GM23248 (cell line): Measurements from ENCODE around the gene MRPL36. TPM values are rescaled to one million over a fixed set of nuclear protein-coding genes. Genes with fewer than 3 reads are reported as not detected.

ENCODE experiments used
- DNase-seq: peaks from one replicate; pipeline ENCODE4 v3.0.0-alpha.2; 2015
- H2AFZ ChIP-seq: fragments of 200-600 bp; sonication (generic); 2 replicates; pipeline ENCODE4 v1.6.1; 2016; ENCODE audit warnings: antibody characterized with exemption
- H3F3A ChIP-seq: fragments of 200-600 bp; sonication (generic); 2 replicates; pipeline ENCODE4 v1.6.1; 2016; ENCODE audit warnings: mild to moderate bottlenecking, antibody characterized with exemption, mixed run types; ENCODE audit not compliant: insufficient read depth
- H3K27ac ChIP-seq: fragments of 200-600 bp; sonication (generic); 2 replicates; pipeline ENCODE4 v1.5.1; 2016; ENCODE audit warnings: mild to moderate bottlenecking
- H3K27me3 ChIP-seq: fragments of 200-600 bp; sonication (generic); replicated peaks from 2 replicates; pipeline ENCODE4 v1.6.1; 2016; ENCODE audit warnings: mild to moderate bottlenecking; ENCODE audit not compliant: insufficient read depth
- H3K36me3 ChIP-seq: fragments of 200-600 bp; sonication (generic); 2 replicates; pipeline ENCODE4 v1.6.1; 2016; ENCODE audit warnings: low read depth, mild to moderate bottlenecking
- H3K4me1 ChIP-seq: fragments of 200-600 bp; sonication (generic); 2 replicates; pipeline ENCODE4 v1.6.1; 2016; ENCODE audit warnings: mild to moderate bottlenecking; ENCODE audit not compliant: insufficient read depth
- H3K4me2 ChIP-seq: fragments of 200-600 bp; sonication (generic); one replicate; pipeline ENCODE4 v1.6.1; 2016; ENCODE audit warnings: mild to moderate bottlenecking; ENCODE audit not compliant: unreplicated experiment
- H3K4me3 ChIP-seq: fragments of 200-600 bp; sonication (generic); 2 replicates; pipeline ENCODE4 v1.5.1; 2016; ENCODE audit warnings: mild to moderate bottlenecking
- H3K79me2 ChIP-seq: fragments of 200-600 bp; sonication (generic); 2 replicates; pipeline ENCODE4 v1.6.1; 2016; ENCODE audit warnings: mild to moderate bottlenecking; ENCODE audit not compliant: insufficient read depth
- H3K9ac ChIP-seq: fragments of 200-600 bp; sonication (generic); 2 replicates; pipeline ENCODE4 v1.6.1; 2016; ENCODE audit warnings: mild to moderate bottlenecking
- H3K9me2 ChIP-seq: fragments of 200-600 bp; sonication (generic); 2 replicates; pipeline ENCODE4 v1.6.1; 2016; ENCODE audit warnings: mixed run types, mild to moderate bottlenecking, moderate library complexity; ENCODE audit not compliant: insufficient read depth
- H3K9me3 ChIP-seq: fragments of 200-600 bp; sonication (generic); one replicate; pipeline ENCODE4 v1.6.1; 2017; ENCODE audit warnings: low read depth
- H4K20me1 ChIP-seq: fragments of 200-600 bp; sonication (generic); 2 replicates; pipeline ENCODE4 v1.6.0; 2016; ENCODE audit not compliant: insufficient read depth
- EZH2 ChIP-seq: fragments of 200-600 bp; sonication (generic); IDR thresholded peaks from 2 replicates; pipeline ENCODE4 v1.6.1; 2018; ENCODE audit warnings: antibody characterized with exemption, mild to moderate bottlenecking; ENCODE audit not compliant: insufficient read depth, poor library complexity, severe bottlenecking
- EZH2phosphoT487 ChIP-seq: fragments of 200-600 bp; sonication (generic); IDR thresholded peaks from 2 replicates; pipeline ENCODE4 v1.6.1; 2018; ENCODE audit warnings: antibody characterized with exemption, moderate library complexity, mild to moderate bottlenecking, low read depth; ENCODE audit not compliant: insufficient read depth
- WGBS, 2 experiments: methylation state at CpG; one replicate each; pipeline ENCODE4 v1.1.6; 2015 to 2017; ENCODE audit warnings: low lambda C conversion rate in 2 of 2, low coverage in 1 of 2; ENCODE audit errors: missing lambda C conversion rate in 2 of 2; 5-methylcytosine and 5-hydroxymethylcytosine counted together
- in situ Hi-C: fragments of 300-500 bp; cut with MboI; formaldehyde crosslinking; loops from 2 replicates; pipeline ENCODE4 v1.15.0; 2020
- polyA plus RNA-seq: library from polyadenylated mRNA; unstranded; fragments of >200 nt; fragmentation: Nextera tagmentation; extraction: Ambion mirVana; gene quantifications from 2 replicates; pipeline ENCODE4 v1.2.1, GENCODE V29; 2016
- total RNA-seq: library from RNA; depleted of rRNA; stranded (reverse); fragments of >200 nt; shearing (Covaris generic); gene quantifications from 2 replicates; pipeline ENCODE4 v1.2.3, GENCODE V29; 2014

Gene MRPL36
- total and polyA plus RNA-seq, 2 experiments from 2014 or later = 30.9 to 140 TPM

DNA sequence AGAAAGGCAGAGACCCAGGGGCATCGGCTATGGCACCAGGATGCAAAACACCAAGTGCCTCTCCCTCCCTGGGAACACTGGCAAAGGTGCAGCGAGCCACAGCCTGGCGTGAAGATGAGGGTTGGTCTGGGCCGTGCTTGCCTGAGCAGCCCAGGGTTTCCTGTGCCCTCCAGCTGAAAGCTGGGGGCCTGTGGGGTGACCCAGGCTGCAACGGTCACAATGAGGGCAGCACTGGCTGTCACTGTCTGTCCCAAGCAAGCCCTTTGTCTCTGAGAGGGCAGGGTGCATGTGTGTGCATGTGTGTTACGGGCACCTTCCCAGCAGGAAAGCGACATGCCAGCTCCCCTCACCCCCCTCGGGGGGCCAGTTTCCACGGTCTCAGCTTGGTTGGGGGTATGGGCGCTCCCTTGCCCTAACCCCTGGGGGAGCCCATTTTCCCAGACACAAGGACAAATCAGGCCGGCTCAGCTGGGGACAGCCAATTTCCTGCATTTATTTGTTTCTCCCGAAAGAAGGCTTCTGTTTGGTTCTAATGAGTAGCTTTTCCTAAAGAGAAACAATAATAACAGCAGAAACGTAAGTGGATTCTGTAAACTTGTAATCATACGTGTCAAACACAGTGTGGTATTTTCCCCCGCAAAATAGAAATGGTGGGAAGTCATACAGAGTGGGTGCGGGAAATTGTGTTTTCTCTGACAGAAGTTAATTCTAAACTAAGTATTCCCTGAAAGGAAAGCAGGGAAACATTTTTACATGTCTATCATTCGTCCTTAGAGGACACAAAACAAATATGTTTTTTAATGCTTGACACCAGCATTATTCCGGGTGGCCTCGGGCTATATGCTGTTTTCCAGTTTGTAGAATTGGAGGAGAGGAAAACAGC lies 21.3 kb downstream of the MRPL36 start:
- no peak overlapping the region for H2AFZ ChIP-seq
- WGBS, 2 experiments = 64 to 69% methylated on average over 19 of the region's 19 CpGs
- H3K36me3 ChIP-seq = no peaks in the 10 kb centered on the region
- H3K9me2 ChIP-seq = no peaks in the 10 kb centered on the region
- DNase-seq = no peak
- no peak overlapping the region for H3K4me2 ChIP-seq
- H3K4me3 ChIP-seq = no peak overlapping the region
- H3K4me1 ChIP-seq = no peaks in the 10 kb centered on the region
- no peak for TF ChIP-seq EZH2phosphoT487
- TF ChIP-seq EZH2 = no peak
- H4K20me1 ChIP-seq = no peaks in the 10 kb centered on the region
- H3K79me2 ChIP-seq = no peaks in the 10 kb centered on the region
- no peaks in the 10 kb centered on the region for H3F3A ChIP-seq
- H3K27me3 ChIP-seq = peaks cover 9% of the 10 kb centered on the region; the same call in 1 of the 2 replicates
- H3K27ac ChIP-seq = no peak overlapping the region
- H3K9me3 ChIP-seq = no peaks in the 10 kb centered on the region
- in situ Hi-C loops = no loop called here
- no peak overlapping the region for H3K9ac ChIP-seq

DNA sequence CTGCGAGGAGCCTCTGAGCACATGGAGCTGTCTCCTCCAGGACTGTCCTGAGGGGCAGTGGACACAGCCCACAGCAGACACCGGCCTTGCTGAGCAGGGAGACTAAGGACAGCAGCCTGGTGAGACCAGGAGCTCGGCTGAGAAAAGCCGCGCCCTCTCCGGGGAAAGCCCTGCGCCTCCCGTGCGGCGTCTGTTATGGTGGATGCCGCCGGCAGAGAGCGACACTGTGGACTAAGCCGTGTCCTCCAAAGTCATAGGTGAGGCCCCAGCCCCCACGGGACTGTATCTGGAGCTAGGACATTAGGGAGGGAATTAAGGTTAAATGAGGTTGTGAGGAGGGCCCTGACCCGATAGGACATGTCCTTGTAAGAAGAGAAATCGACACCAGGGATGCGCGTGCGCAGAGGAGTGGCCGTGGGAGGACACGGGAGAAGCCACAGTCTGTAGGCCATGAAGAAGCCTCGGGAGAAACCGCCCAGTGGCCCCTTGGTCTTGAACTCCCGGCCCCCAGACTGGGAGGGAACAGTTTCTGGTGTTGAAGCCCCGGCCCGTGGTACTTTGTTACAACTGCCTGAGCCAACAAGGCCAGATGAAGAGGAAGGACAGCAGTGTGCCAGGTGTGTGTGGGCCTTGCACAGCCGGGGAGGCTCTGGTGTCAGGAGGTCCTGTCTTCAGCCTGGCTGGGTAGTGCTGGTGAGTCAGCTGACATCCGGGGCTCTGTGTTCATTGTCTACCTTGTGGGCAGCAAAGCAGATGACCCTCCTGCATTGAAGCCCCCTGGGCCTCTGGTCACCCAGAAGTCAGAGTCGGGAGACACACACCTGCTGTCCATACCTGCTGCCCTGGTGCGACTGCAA lies 22.1 kb downstream of the MRPL36 start:
- H3K4me2 ChIP-seq = no peak overlapping the region
- no peak overlapping the region for H3K9ac ChIP-seq
- no peaks in the 10 kb centered on the region for H3K9me2 ChIP-seq
- DNase-seq = no peak
- 77 to 83% methylated on average over 31 of the region's 31 CpGs for WGBS, 2 experiments
- H3K27ac ChIP-seq = no peak overlapping the region
- H3K27me3 ChIP-seq = peaks cover 15% of the 10 kb centered on the region
- no peaks in the 10 kb centered on the region for H4K20me1 ChIP-seq
- in situ Hi-C loops = no loop called here
- no peaks in the 10 kb centered on the region for H3K36me3 ChIP-seq
- TF ChIP-seq EZH2 (no peak), EZH2phosphoT487 (no peak)
- H3K4me1 ChIP-seq = no peaks in the 10 kb centered on the region
- H3K79me2 ChIP-seq = no peaks in the 10 kb centered on the region
- no peak overlapping the region for H3K4me3 ChIP-seq
- H2AFZ ChIP-seq = no peak overlapping the region
- no peaks in the 10 kb centered on the region for H3F3A ChIP-seq
- no peaks in the 10 kb centered on the region for H3K9me3 ChIP-seq

GRCh38 chr5:1776831-1777230 lies 22.8 kb downstream of the MRPL36 start:
- Histone ChIP-seq H3K9me3 (no peaks in the 10 kb centered on the region), H3K27me3 (peaks cover 18% of the 10 kb centered on the region), H3K4me2 (no peak overlapping the region), H3K36me3 (no peaks in the 10 kb centered on the region), H2AFZ (no peak overlapping the region), H3K79me2 (no peaks in the 10 kb centered on the region), H3K27ac (no peak overlapping the region), H4K20me1 (no peaks in the 10 kb centered on the region), H3K9ac (no peak overlapping the region), H3K9me2 (no peaks in the 10 kb centered on the region), H3F3A (no peaks in the 10 kb centered on the region), H3K4me1 (no peaks in the 10 kb centered on the region), H3K4me3 (no peak overlapping the region)
- TF ChIP-seq EZH2 (no peak), EZH2phosphoT487 (no peak)
- 61 to 68% methylated on average over 4 to 6 of the region's 6 CpGs for WGBS, 2 experiments
- DNase-seq = no peak
- in situ Hi-C loops = no loop called here

GRCh38 chr5:1772634-1773033 lies 27.0 kb downstream of the MRPL36 start:
- no peaks in the 10 kb centered on the region for H4K20me1 ChIP-seq
- no peaks in the 10 kb centered on the region for H3K9me3 ChIP-seq
- DNase-seq = peak; percentile 69
- no peak for TF ChIP-seq EZH2phosphoT487
- no peak for TF ChIP-seq EZH2
- in situ Hi-C loops = loop anchor here (25.0 kb wide), 2 partner anchors 965 to 1840 kb away; no protein-coding TSS in a partner anchor
- H2AFZ ChIP-seq = no peak overlapping the region
- no peaks in the 10 kb centered on the region for H3K9me2 ChIP-seq
- H3K27me3 ChIP-seq = peaks cover 25% of the 10 kb centered on the region
- no peaks in the 10 kb centered on the region for H3F3A ChIP-seq
- no peaks in the 10 kb centered on the region for H3K79me2 ChIP-seq
- no peaks in the 10 kb centered on the region for H3K36me3 ChIP-seq
- no peaks in the 10 kb centered on the region for H3K4me1 ChIP-seq
- 11 to 15% methylated on average over 5 of the region's 5 CpGs for WGBS, 2 experiments
- H3K4me3 ChIP-seq = no peak overlapping the region
- no peak overlapping the region for H3K9ac ChIP-seq
- no peak overlapping the region for H3K27ac ChIP-seq
- H3K4me2 ChIP-seq = no peak overlapping the region
